ENCODE results near the gene ZMIZ1.
A peak's percentile ranks its signal among the peaks of the same experiment; 100 is the strongest.

Gene ZMIZ1

DNA sequence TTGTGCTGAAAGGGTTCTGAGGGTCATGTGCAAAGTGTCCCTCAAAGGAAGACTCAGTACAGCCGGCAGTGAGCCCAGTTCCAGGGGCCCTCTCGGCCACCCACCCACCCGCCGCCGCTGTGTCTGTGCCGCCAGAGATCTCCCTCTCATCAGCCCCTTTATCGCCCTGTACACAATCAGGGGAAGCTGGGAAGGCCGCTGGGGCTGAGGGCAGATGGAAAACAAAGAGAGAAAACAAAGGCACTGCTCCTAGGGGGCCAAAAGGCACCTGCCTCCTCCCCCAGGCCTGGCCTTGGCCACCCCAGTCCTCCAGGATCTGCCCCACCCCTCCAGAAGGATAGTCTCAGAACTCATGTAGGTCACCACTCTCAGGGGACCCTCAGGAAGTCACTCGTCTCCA lies 67.0 kb downstream of the ZMIZ1 start:
- no peak for DNase-seq (ENCODE audit: insufficient read length, low spot score)
- FAIRE-seq, result no peak

- FAIRE-seq, result no peak
- no peak for DNase-seq (ENCODE audit: insufficient read length, low spot score)
Observed at GRCh38 chr10:79136236-79137005, 67.7 kb downstream of the ZMIZ1 start.

GRCh38 chr10:79137300-79137756 lies 68.6 kb downstream of the ZMIZ1 start:
- DNase-seq (ENCODE audit: insufficient read length, low spot score) (no peak), FAIRE-seq (no peak)

DNA sequence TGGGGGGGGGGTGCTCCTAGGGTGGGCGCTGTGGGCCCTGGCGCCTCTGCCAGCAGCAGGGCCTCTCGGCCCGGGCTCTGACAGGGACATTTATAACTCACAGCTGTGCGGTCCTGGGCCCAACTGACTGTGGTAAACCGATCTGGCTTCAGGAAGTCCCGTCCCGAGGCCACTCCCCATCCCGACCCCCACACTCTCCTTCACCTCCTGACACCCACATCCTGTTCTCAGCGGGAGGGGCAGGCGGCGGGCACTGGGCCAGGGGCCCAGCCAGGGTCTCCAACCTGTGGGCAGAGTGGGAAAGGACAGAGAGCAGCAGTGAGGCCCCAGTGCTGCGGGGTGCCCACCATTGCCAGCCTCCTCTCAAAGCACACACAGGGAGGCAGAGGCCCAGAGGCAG lies 69.1 kb downstream of the ZMIZ1 start:
- DNase-seq (ENCODE audit: insufficient read length, low spot score), result peak; percentile 82
- FAIRE-seq, result peak; percentile 39

DNA sequence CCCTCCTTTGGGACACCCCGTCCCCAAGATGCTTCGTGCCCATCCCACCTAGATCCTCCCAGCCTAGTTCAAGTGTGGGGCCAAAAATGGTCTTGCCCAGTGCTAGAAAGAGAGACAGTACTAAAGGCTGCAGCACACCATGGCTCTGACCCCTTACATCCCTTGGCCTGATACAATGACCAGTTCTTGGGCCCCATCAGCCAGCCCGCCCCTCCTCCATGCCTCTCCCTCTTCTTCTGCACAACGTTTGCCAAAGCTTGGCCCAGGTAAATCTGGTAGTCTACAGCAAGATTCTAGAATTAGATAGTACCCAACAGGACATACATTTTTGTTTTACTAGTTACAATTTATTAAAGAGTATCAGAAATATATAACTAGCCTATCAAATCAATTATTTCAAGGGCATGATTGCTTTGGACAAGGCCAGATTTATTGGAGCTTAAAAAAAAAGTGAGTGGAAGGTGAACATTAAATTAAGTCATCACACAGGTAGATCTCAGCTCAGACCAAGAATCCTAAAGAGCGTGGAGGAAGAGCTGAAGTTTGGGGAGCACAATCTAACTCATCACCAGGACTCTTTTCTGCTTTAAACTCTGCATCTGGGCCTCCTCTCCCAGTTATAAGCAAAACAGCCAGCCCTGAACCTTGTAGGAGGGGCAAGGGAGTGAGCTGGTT lies 69.8 kb downstream of the ZMIZ1 start:
- no peak for DNase-seq (ENCODE audit: insufficient read length, low spot score)
- no peak for FAIRE-seq

DNA sequence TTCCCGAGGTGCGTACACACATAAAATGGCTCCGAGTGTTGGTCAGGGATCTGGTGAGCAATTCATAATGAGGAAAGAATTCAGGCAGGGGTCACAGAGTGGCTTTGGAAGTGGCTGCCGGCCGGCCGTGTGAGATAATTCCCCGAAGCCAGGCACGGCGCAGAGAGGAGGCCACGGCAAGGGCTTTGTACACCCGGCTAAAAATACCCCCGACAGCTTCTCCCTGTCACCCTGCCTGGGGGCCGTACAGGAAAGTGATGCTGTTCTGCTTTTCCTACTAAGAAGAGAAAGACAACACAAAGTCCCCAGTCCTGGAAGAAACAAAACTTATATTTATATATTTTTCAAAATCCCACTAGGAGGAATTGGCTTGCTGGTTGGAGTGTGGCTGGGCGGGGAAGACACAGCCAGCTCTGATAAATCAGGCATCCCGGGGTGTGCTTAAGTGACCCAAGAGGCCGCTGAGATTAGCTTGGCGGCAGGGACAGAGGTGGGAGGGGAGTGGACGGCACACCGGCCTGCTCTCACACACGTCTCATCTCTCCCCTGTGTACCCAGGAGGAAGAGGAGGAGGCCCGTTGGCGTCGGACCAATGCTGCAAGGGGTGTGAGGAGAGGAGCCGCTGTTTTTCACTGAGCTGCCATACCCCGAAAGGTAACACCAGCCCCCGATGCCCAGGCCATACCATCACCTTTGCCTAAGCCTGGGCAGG lies 70.5 kb downstream of the ZMIZ1 start:
- DNase-seq (ENCODE audit: insufficient read length, low spot score), result no peak
- no peak for FAIRE-seq

- DNase-seq (ENCODE audit: insufficient read length, low spot score) (no peak), FAIRE-seq (no peak)
Observed at GRCh38 chr10:79140085-79140793, 71.5 kb downstream of the ZMIZ1 start.

DNA sequence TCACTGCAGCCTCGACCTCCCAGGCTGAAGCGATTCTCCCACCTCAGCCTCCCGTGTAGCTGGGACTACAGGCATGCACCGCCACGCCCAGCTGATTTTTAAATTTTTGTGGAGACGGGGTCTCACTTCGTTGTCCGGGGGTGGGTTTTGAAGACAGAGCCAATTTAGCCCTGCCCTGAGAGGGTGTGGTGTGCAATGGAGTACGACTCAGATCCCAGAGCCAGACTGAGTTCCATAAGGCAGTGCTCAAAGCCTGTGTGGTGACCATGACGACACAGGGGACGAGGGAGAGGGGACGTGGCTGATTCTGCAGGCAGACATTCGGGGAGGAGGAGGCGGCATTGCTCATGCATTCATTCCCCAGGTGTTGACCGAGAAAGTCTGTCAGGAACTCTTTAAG lies 72.1 kb downstream of the ZMIZ1 start:
- FAIRE-seq (no peak), DNase-seq (ENCODE audit: insufficient read length, low spot score) (no peak)

DNA sequence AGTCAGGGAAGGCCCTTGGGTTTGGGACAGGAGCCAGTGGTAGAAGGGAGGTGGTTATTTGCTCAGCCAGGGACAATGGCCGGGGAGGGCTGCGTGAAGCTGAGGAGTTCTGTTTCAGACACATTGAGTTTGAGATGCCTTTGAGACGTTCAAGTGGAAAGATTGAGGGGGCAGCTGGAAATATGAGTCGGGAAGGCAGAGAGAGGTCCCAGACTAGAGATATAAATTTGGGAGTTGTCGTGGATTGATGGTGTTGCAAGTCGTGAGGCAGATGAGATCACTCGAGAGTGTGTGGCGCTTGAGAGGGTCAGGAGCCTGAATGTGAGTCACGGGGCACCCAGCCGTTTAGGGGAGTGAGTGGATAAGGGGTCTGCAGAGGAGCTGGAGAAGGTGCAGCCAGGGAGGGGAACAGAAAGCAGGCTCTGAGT lies 73.3 kb downstream of the ZMIZ1 start:
- no peak for DNase-seq (ENCODE audit: insufficient read length, low spot score)
- FAIRE-seq, result no peak

- DNase-seq (ENCODE audit: insufficient read length, low spot score), result no peak
- no peak for FAIRE-seq
Observed at GRCh38 chr10:79142522-79143309, 74.0 kb downstream of the ZMIZ1 start.

GRCh38 chr10:79143879-79144278 lies 75.1 kb downstream of the ZMIZ1 start:
- FAIRE-seq (no peak), DNase-seq (ENCODE audit: insufficient read length, low spot score) (no peak)

GRCh38 chr10:79144351-79145173 lies 75.8 kb downstream of the ZMIZ1 start:
- DNase-seq (ENCODE audit: insufficient read length, low spot score) (no peak), FAIRE-seq (no peak)

DNA sequence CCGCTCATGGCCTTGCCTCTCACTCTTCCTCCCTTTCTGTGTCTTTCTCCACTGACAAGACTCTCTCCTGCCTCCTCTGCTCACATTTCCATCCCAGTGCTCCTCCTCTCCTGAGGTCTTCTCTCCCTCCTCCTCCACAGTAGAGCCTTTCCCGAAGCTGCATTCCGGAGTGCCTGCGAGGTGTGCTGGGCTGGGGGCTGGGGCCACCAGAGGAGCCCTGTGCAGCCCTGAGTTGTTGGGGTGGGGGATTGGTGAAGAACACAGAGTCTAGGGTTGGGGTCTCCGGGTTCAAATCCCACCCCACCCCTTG lies 76.4 kb downstream of the ZMIZ1 start:
- DNase-seq (ENCODE audit: insufficient read length, low spot score), result no peak
- FAIRE-seq, result no peak

DNA sequence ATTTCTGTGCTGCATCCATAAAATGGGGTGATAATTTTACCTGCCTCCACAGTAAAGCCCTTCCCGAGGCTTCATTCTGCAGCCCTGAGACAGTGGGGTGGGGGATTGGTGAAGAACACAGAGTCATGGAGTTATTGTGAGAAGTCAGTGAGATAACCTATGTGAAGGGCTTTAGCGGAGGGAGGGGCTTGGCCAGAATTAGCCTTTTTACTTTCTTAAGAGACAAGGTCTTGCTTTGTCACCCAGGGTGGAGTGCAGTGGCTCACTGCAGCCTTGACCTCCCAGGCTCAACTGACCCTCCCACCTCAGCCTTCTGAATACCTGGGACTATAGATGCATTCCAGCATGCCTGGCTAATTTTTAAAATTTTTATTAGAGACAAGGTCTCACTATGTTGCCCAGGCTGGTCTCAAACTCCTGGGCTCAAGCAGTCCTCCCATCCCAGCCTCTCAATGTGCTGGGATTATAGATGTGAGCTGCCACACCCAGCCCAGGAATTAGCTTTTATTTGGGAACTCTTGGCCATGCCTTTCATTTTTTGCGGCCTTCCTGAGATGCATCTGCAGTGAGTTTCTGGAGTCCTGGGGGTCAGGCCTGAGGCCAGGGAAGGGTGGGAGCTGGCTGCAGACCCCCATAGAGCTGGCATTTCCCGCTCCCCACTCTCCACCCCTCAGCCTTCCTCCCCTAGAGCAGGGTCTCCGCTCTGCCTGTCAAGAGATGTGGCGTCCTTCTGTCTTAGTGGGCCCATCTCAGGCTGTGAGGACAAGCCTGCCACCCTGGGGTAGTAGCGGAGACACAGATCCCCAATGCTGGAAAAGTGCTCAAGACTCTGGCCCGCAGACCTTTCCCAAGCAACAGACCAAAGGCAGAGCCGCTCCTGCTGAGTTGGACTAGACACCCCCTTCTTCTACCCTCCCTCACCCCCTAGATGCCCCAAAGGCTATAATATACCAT lies 77.0 kb downstream of the ZMIZ1 start:
- DNase-seq (ENCODE audit: insufficient read length, low spot score), result no peak
- FAIRE-seq, result no peak

DNA sequence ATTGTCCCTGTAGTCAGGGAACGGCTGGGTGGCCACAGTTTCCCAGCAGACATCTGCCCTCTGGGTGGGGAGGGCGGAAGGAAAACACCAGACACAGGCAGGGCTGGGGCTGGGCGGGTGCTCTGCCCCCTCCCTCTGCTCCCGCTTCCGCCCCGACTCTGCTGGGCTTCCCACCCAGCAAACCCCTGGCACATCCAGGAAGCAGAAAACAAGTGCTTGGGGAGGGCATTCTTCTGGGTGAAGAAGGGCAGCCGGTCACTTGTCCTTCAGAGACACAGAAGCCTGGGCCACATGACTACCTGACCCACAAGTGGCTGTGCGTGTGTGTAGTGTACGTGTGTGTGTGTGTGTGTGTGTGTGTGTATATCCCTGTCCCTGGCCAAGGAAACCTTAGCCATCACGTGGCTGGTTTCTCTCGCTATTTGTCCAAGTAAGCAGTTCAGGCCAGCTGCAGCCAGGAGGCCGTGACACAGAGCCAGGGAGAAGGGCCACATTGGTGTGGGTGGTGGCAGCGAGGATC lies 77.9 kb downstream of the ZMIZ1 start:
- FAIRE-seq (no peak), DNase-seq (ENCODE audit: insufficient read length, low spot score) (no peak)

DNA sequence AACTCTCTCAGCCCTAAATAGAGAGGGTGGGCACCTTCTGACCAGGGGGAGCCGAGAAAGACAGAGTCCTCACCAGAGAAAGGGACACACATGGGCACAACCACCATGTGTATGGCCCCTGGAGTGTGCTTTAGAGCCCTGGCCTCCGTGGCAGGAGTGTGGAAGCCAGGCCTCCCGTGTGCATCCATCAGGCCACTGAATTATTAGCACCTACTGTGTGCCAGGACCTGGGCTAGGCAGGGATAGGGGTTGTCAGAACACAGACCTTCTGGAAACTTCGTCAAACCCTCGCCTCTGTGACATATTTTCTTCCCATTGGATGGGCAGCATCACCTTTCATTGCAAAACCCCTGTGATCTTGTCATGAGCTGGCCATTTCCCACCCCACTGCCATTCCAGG lies 78.5 kb downstream of the ZMIZ1 start:
- FAIRE-seq (no peak), DNase-seq (ENCODE audit: insufficient read length, low spot score) (no peak)

DNA sequence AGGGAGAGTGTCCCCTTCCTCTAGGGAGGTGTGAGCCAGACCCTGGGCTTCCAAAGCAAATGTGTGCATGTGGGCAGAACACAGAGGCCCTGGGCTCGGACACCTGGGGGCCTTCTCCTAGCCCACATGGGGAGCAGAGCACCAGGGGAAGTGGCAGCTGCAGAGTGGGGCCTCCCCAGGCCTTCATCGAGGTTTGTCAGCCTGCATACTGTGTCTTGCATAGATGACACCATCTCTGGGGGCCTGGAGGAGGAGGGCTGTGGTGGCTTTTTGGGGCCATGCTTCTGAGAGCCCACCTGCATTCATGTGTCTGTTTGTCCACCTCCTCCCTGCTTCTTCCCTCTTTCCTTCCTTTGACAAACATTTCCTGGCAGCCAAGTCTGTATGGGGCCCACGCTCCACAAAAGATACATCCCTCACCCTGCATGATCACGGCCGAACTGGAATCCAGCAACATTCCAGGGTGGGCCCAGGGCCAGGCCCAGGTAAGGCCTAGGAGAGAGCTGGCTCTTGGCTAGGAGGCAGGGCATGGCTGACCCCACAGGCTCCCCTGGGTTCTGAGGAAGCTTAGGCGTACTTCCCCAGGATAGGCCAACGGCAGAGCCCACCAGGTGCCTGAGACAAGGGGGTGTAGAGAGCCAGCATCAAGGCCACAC lies 79.2 kb downstream of the ZMIZ1 start:
- DNase-seq (ENCODE audit: insufficient read length, low spot score), result no peak
- no peak for FAIRE-seq

Measured in GM19239 (cell line).